GM12874 (cell line): ENCODE data around the gene CATSPERZ.

Experiments used
- TF ChIP-seq, protein P1 (sequence below): IDR thresholded peaks from 2 replicates; pipeline ENCODE4 v1.5.1; 2011; ENCODE audit warnings: low read depth, mild to moderate bottlenecking, control low read depth, low read length, moderate library complexity; ENCODE audit not compliant: insufficient read depth

Gene CATSPERZ

DNA sequence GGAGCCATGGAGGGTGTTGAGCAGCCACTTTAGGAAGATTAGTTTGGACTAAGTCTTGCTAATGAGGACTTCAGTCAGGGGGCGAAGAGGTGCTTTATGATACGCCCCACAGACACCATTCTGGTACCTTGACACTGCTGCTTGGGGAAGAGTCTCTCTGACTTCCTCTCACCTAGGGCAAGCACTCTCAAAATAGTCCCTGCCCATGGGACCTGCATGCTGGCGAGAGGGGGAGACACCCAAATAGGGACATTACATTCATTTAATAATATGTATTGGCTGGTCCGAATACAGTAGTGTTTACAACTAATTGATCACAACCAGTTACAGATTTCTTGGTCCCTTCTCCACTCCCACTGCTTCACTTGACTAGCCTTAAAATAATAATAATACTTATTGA lies 4.4 kb upstream of the CATSPERZ start:
- TF ChIP-seq, protein P1, sequence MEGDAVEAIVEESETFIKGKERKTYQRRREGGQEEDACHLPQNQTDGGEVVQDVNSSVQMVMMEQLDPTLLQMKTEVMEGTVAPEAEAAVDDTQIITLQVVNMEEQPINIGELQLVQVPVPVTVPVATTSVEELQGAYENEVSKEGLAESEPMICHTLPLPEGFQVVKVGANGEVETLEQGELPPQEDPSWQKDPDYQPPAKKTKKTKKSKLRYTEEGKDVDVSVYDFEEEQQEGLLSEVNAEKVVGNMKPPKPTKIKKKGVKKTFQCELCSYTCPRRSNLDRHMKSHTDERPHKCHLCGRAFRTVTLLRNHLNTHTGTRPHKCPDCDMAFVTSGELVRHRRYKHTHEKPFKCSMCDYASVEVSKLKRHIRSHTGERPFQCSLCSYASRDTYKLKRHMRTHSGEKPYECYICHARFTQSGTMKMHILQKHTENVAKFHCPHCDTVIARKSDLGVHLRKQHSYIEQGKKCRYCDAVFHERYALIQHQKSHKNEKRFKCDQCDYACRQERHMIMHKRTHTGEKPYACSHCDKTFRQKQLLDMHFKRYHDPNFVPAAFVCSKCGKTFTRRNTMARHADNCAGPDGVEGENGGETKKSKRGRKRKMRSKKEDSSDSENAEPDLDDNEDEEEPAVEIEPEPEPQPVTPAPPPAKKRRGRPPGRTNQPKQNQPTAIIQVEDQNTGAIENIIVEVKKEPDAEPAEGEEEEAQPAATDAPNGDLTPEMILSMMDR = no peak

DNA sequence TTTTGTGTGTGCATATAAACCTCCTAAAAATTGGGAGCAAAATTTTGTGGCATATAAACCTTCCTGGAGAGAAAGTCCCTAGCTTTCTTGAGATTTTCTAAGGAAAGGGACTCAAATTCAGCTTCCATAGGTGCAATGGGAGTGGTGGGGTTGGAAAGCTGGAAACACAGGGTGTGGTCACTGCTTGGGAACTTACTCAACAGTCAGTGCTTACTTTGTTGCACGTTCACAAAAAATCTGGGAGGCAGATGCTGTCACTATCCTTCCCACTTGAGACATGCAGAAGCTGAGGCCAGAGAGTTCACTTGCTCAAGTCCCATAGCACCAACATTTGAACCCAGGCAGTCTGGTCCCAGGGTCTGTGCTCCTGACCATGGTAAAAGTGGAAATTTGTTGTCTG lies 3.9 kb upstream of the CATSPERZ start:
- TF ChIP-seq, protein P1 = no peak

DNA sequence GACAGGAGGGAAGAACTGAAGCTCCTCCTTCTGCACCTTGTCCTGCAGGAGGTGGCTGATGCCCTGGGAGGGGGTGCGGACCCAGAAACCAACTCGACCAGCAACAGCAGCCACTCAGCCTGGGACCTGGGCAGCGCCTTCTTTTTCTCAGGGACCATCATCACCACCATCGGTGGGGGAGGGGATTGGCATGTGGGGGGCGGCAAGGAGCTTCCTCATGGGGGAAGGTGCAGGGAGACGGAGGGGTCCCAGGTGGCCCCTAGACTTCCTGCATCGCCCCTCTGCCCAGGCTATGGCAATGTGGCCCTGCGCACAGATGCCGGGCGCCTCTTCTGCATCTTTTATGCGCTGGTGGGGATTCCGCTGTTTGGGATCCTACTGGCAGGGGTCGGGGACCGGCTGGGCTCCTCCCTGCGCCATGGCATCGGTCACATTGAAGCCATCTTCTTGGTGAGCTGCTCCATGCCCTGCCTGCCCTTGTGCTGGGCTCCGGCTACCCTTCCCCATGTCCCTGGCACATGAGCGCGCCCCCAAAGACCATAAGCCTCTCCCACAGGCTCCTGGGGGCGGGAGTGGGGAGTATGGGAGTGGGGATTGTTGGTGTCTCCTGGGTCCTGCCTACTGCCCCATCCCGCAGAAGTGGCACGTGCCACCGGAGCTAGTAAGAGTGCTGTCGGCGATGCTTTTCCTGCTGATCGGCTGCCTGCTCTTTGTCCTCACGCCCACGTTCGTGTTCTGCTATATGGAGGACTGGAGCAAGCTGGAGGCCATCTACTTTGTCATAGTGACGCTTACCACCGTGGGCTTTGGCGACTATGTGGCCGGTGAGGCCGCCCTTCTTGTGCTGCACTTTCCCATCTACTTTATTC lies 3.1 kb upstream of the CATSPERZ start:
- TF ChIP-seq, protein P1 = no peak

DNA sequence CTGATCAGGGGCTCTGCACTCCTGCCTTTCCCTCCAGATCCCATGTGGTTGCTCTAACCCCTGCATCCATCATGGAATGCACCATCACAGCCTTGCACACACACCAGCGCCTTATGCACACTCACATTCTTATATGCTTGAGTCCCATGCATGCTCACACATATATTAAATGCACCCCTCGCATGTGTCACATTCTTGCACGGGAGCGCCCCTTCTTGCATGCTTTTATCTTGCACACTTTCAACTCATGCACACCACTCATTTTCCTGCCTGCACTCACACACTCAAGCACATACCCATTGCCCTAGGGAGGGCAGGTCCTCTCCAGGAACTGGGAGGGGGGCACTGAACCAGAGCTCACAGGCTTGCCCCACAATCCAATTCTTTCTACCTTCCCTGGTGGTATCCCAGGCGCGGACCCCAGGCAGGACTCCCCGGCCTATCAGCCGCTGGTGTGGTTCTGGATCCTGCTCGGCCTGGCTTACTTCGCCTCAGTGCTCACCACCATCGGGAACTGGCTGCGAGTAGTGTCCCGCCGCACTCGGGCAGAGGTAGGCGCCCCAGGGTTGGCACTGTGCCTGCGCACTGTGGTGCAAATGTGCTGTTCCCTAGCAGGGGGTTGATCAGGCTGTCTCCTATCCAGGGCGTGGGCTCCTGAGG lies 2.3 kb upstream of the CATSPERZ start:
- TF ChIP-seq, protein P1 = no peak

DNA sequence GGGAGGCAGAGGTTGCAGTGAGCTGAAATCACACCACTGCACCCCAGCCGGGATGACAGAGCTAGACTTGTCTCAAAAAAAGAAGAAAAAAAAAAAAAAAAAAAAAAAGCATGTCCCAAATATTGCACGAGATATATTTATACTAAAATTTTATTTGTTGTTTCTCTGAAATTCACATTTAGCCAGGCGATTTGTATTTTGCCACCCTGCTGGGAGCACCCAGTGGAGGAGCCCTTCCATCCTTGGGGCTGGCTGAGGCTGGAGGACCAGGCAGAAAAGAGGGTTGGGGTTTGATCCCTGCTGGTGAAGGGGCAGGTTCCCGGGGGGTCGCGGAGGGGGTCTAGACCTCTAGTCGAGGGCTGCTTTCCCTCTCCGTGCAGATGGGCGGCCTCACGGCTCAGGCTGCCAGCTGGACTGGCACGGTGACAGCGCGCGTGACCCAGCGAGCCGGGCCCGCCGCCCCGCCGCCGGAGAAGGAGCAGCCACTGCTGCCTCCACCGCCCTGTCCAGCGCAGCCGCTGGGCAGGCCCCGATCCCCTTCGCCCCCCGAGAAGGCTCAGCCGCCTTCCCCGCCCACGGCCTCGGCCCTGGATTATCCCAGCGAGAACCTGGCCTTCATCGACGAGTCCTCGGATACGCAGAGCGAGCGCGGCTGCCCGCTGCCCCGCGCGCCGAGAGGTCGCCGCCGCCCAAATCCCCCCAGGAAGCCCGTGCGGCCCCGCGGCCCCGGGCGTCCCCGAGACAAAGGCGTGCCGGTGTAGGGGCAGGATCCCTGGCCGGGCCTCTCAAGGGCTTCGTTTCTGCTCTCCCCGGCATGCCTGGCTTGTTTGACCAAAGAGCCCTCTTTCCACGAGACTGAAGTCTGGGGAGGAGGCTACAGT lies 952 bp upstream of the CATSPERZ start:
- TF ChIP-seq, protein P1 = no peak

DNA sequence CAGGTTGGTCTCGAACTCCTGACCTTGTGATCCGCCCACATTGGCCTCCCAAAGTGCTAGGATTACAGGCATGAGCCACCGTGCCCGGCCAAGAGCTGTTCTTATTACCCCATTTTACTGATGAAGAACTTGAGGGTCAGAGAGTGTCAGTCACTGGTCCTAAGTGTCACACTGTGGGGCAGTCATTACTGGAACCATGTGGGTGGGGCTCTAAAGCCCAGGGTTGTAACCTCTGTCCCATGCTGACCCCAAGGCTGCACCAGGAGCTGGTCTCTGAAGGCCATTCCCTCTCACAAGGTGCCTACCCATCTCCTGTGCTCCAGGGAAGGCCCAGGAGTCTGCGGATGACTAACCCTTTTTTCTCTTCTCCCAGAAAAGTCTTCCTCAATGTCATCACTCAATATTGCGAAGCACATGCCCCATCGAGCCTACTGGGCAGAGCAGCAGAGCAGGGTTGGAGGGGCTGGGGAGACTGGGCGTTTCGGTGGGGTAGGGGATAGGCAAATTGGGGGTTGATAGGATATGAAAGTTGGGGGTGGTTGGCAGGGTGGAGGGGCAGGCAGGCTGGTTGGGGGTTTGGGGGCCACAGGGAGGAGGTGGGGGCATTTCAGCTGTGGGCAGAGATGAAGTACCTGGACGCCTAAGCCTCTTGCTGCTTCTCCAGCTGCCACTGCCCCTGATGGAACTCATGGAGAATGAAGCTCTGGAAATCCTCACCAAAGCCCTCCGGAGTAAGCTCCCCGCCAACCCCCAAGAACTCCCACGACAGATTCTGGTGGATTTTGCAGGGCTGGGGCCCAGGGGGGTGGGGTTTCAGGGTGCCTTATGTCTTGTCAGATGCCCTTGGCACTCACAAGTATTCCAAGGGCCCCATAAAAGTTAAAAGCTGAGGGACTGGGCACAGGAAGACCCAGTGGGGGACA lies 3.2 kb downstream of the CATSPERZ start:
- TF ChIP-seq, protein P1 = no peak
